Panc1 (cell line): ENCODE data around the gene FGD5. TPM values are rescaled to one million over a fixed set of nuclear protein-coding genes. Genes with fewer than 3 reads are reported as not detected.

Source experiments
- ATAC-seq: fragments of 200-7000 bp; cut with Tn5 transposase; 2 replicates; pipeline ENCODE4 v1.9.1; 2020; ENCODE audit warnings: mild to moderate bottlenecking, moderate library complexity
- BruUV-seq: library from RNA; stranded (reverse); fragments of 400-500 nt; replicated peaks from 2 replicates; lab custom pipeline; 2021; lab: Mats Ljungman, UMichigan
- CTCF ChIA-PET: fragments of 300-600 bp; sonication (Branson Sonifier 250); formaldehyde crosslinking; loops from one replicate; lab custom pipeline; 2022; ENCODE audit warnings: antibody characterized with exemption; lab: Charles Lee
- POLR2A ChIA-PET: fragments of 300-600 bp; sonication (Branson Sonifier 250); formaldehyde crosslinking; loops from one replicate; lab custom pipeline; 2022; ENCODE audit warnings: antibody characterized with exemption; lab: Charles Lee
- DNase-seq: peaks from one replicate; pipeline ENCODE4 v3.0.0-alpha.2; 2010; ENCODE audit warnings: low read depth, low spot score
- H3K27ac ChIP-seq: 2 replicates; pipeline ENCODE4 v1.5.1; 2011; ENCODE audit warnings: mild to moderate bottlenecking, low read length, inconsistent platforms
- H3K27me3 ChIP-seq: fragments of 200-500 bp; sonication (Bioruptor generic); 2 replicates; pipeline ENCODE4 v1.6.0; 2014; ENCODE audit warnings: low read length, inconsistent platforms; ENCODE audit not compliant: control insufficient read depth, insufficient read depth
- H3K36me3 ChIP-seq: fragments of 200-500 bp; sonication (Bioruptor generic); 2 replicates; pipeline ENCODE4 v1.5.1; 2014; ENCODE audit warnings: inconsistent platforms, mild to moderate bottlenecking, low read length, moderate library complexity; ENCODE audit not compliant: control insufficient read depth, insufficient read depth
- H3K4me1 ChIP-seq: 2 replicates; pipeline ENCODE4 v1.5.1; 2011; ENCODE audit warnings: inconsistent platforms, mild to moderate bottlenecking, low read length, moderate library complexity; ENCODE audit not compliant: control insufficient read depth, insufficient read depth
- H3K4me3 ChIP-seq, 2 experiments: 2 replicates each; pipeline ENCODE4 v1.5.1; 2011 to 2012; ENCODE audit warnings: low read depth in 2 of 2, low read length in 2 of 2, mild to moderate bottlenecking in 2 of 2, inconsistent platforms in 1 of 2, moderate library complexity in 1 of 2
- H3K9me3 ChIP-seq: fragments of 200-500 bp; sonication (Bioruptor generic); 2 replicates; pipeline ENCODE4 v1.5.1; 2014; ENCODE audit warnings: low read depth, mild to moderate bottlenecking, inconsistent platforms, low read length, moderate library complexity; ENCODE audit not compliant: control insufficient read depth, insufficient read depth
- CTCF ChIP-seq: fragments of 450-650 bp; IDR thresholded peaks from 2 replicates; pipeline ENCODE4 v1.5.1; 2017; ENCODE audit warnings: mild to moderate bottlenecking
- POLR2AphosphoS5 ChIP-seq: IDR thresholded peaks from 2 replicates; pipeline ENCODE4 v1.6.1; 2012; ENCODE audit warnings: mild to moderate bottlenecking, low read depth, low read length, moderate library complexity
- REST ChIP-seq, 2 experiments: IDR thresholded peaks; 2 replicates each; pipeline ENCODE4 v1.6.1; 2011 to 2012; ENCODE audit warnings: low read depth in 2 of 2, control low read depth in 1 of 2, low read length in 1 of 2, mild to moderate bottlenecking in 1 of 2, moderate library complexity in 1 of 2; ENCODE audit not compliant: insufficient read depth in 1 of 2
- SIN3A ChIP-seq: IDR thresholded peaks from 2 replicates; pipeline ENCODE4 v1.6.1; 2012; ENCODE audit warnings: low read depth, mild to moderate bottlenecking, low read length, moderate library complexity, borderline replicate concordance; ENCODE audit not compliant: insufficient read depth
- TCF7L2 ChIP-seq: IDR thresholded peaks from 2 replicates; pipeline ENCODE4 v1.6.1; 2011; ENCODE audit warnings: mild to moderate bottlenecking, low read depth, low read length, inconsistent platforms
- in situ Hi-C: cut with HindIII; loops from 2 replicates; pipeline ENCODE4 v1.10.0; 2016; ENCODE audit warnings: low sequenced_read_pairs, low pct_unique_long_range_greater_than_20kb
- intact Hi-C: fragments of 100-400 bp; cut with micrococcal nuclease; formaldehyde crosslinking; loops from one replicate; pipeline ENCODE4 v1.10.0; 2022; ENCODE audit not compliant: unreplicated experiment
- total RNA-seq: library from RNA; stranded (reverse); gene quantifications from one replicate; pipeline ENCODE4 v1.2.1, GENCODE V29; 2021; ENCODE audit not compliant: unreplicated experiment

Gene FGD5
- total RNA-seq, 1 experiment from 2014 or later: 0.77 TPM

DNA sequence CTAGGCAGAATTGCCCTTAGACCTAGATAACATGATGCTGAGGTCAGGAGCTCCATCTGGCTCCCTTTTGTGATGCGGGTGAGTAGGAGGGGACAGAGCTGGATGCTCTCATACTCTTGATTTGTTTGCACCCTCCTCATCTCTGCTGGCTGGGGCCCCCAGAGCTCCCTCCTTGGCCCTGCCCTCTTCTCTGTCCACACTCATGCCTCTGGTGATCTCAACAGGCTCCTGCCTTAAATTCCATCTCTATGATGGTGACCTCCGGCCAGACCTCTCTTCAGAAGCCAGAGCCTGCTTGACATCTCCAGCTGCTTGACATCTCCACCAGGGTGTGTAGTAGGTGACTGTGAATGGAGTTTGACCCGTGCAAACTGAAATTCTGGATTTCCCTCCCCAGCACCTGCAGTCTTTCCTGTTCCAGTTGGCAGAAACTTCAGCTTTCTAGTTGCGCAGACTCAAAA lies 4.3 kb upstream of the FGD5 start:
- no peaks in the 10 kb centered on the region for H3K9me3 ChIP-seq
- no peak for ATAC-seq
- H3K4me3 ChIP-seq: no peak overlapping the region
- H3K27ac ChIP-seq: no peak overlapping the region
- no TSS peak for BruUV-seq
- no peaks in the 10 kb centered on the region for H3K4me1 ChIP-seq
- H3K27me3 ChIP-seq: peaks cover 13% of the 10 kb centered on the region
- ChIA-PET CTCF (interaction anchor here (0.9 kb wide), 1 partner anchor 107 kb away, joined by 3 read pairs; no protein-coding TSS in a partner anchor), POLR2A (no interaction called here)
- no peak for DNase-seq
- in situ Hi-C loops (no loop called here), intact Hi-C loops (no loop called here)
- TF ChIP-seq TCF7L2 (no peak), CTCF (no peak), REST (IDR thresholded peaks at IDR 0.05; ENCODE audit: insufficient read depth in 1 of 2, low read depth in 2 of 2, low read length in 1 of 2) (no peak), POLR2AphosphoS5 (no peak), SIN3A (no peak)
- no peaks in the 10 kb centered on the region for H3K36me3 ChIP-seq

- no peak overlapping the region for H3K4me3 ChIP-seq
- no peaks in the 10 kb centered on the region for H3K9me3 ChIP-seq
- POLR2A ChIA-PET: no interaction called here
- H3K4me1 ChIP-seq: no peaks in the 10 kb centered on the region
- ATAC-seq (no peak), DNase-seq (no peak)
- intact Hi-C loops: no loop called here
- BruUV-seq: no TSS peak
- no peak for TF ChIP-seq REST (IDR thresholded peaks at IDR 0.05; ENCODE audit: insufficient read depth in 1 of 2, low read depth in 2 of 2, low read length in 1 of 2)
- TF ChIP-seq POLR2AphosphoS5: no peak
- TF ChIP-seq SIN3A: no peak
- no peak for TF ChIP-seq CTCF
- TF ChIP-seq TCF7L2: no peak
- no peak overlapping the region for H3K27ac ChIP-seq
- in situ Hi-C loops: no loop called here
- peaks cover 11% of the 10 kb centered on the region for H3K27me3 ChIP-seq
- CTCF ChIA-PET: no interaction called here
- no peaks in the 10 kb centered on the region for H3K36me3 ChIP-seq
Observed at GRCh38 chr3:14816359-14816758, 2.4 kb upstream of the FGD5 start.
